ENCODE data around the gene STK11. TPM values are rescaled to one million over a fixed set of nuclear protein-coding genes. Genes with fewer than 3 reads are reported as not detected.

Gene STK11
- total RNA-seq, 1 donor from 2014 or later, result 61.6 TPM

GRCh38 chr19:1275260-1275975, 69.8 kb downstream of the STK11 start, which contains the start of gene FAM174C:
TSS of gene FAM174C (plus strand) at chr19:1275530. CDS start at chr19:1275550, 20 bp downstream.
- peaks cover 60% of the 10 kb centered on the region for H3K79me2 ChIP-seq (ENCODE audit: insufficient read depth, low read length)
- DNase-seq (ENCODE audit: low read depth) (peak; percentile 92), FAIRE-seq (no peak)
- no peaks in the 10 kb centered on the region for H3K9me3 ChIP-seq (ENCODE audit: insufficient read depth, low read depth, low read length)
- H3K4me1 Mint-ChIP-seq (ENCODE audit: low read depth, unreplicated experiment), result peaks cover 24% of the 10 kb centered on the region
- H3K27me3 ChIP-seq (ENCODE audit: insufficient read depth, low read length), result no peaks in the 10 kb centered on the region
- H3K36me3 Mint-ChIP-seq (ENCODE audit: low read depth, unreplicated experiment), result peaks cover 17% of the 10 kb centered on the region
- peak within 1 kb of the TSS; percentile 78 for H3K4me3 Mint-ChIP-seq (ENCODE audit: unreplicated experiment)
- peak within 1 kb of the TSS; percentile 87 for H3K9ac ChIP-seq (ENCODE audit: low read length)
- no peaks in the 10 kb centered on the region for H3K9me3 Mint-ChIP-seq (ENCODE audit: unreplicated experiment)
- H3K4me2 ChIP-seq (ENCODE audit: low read length), result peak within 1 kb of the TSS; percentile 96
- H3K36me3 ChIP-seq (ENCODE audit: insufficient read depth, low read length), result peaks cover 26% of the 10 kb centered on the region
- peak within 1 kb of the TSS; percentile 61 for H3K4me3 ChIP-seq (ENCODE audit: insufficient read depth, low read depth, low read length)
- TF ChIP-seq EZH2 (IDR thresholded peaks at IDR 0.05; ENCODE audit: insufficient read depth, low read length), result no peak
- no peak for TF ChIP-seq CTCF (IDR thresholded peaks at IDR 0.05; ENCODE audit: insufficient read depth, low read depth, low read length)
- H4K20me1 ChIP-seq (ENCODE audit: insufficient read depth, low read length), result peaks cover 60% of the 10 kb centered on the region
- no peaks in the 10 kb centered on the region for H3K27me3 Mint-ChIP-seq (ENCODE audit: low read depth, unreplicated experiment)
- peaks cover 49% of the 10 kb centered on the region for H3K4me1 ChIP-seq (ENCODE audit: insufficient read depth, low read length)
- H2AFZ ChIP-seq (ENCODE audit: low read depth, low read length), result peak within 1 kb of the TSS; percentile 79
- H3K27ac Mint-ChIP-seq (ENCODE audit: unreplicated experiment), result peak within 1 kb of the TSS; percentile 53
- peak within 1 kb of the TSS; percentile 92 for H3K27ac ChIP-seq (ENCODE audit: low read depth, low read length)

GRCh38 chr19:1275976-1276627, 70.5 kb downstream of the STK11 start:
- peak overlapping the region; percentile 61 for H3K4me3 ChIP-seq (ENCODE audit: insufficient read depth, low read depth, low read length)
- no peaks in the 10 kb centered on the region for H3K9me3 ChIP-seq (ENCODE audit: insufficient read depth, low read depth, low read length)
- Mint-ChIP-seq H3K27me3 (ENCODE audit: low read depth, unreplicated experiment) (no peaks in the 10 kb centered on the region), H3K4me1 (ENCODE audit: low read depth, unreplicated experiment) (peaks cover 19% of the 10 kb centered on the region), H3K36me3 (ENCODE audit: low read depth, unreplicated experiment) (peaks cover 17% of the 10 kb centered on the region), H3K27ac (ENCODE audit: unreplicated experiment) (no peak overlapping the region), H3K4me3 (ENCODE audit: unreplicated experiment) (peak overlapping the region; percentile 78), H3K9me3 (ENCODE audit: unreplicated experiment) (no peaks in the 10 kb centered on the region)
- H3K79me2 ChIP-seq (ENCODE audit: insufficient read depth, low read length), result peaks cover 53% of the 10 kb centered on the region
- peak overlapping the region; percentile 96 for H3K4me2 ChIP-seq (ENCODE audit: low read length)
- FAIRE-seq (no peak), DNase-seq (ENCODE audit: low read depth) (no peak)
- peak overlapping the region; percentile 37 for H2AFZ ChIP-seq (ENCODE audit: low read depth, low read length)
- H3K27ac ChIP-seq (ENCODE audit: low read depth, low read length), result peak overlapping the region; percentile 92
- H3K27me3 ChIP-seq (ENCODE audit: insufficient read depth, low read length), result no peaks in the 10 kb centered on the region
- no peak for TF ChIP-seq EZH2 (IDR thresholded peaks at IDR 0.05; ENCODE audit: insufficient read depth, low read length)
- TF ChIP-seq CTCF (IDR thresholded peaks at IDR 0.05; ENCODE audit: insufficient read depth, low read depth, low read length), result no peak
- H3K4me1 ChIP-seq (ENCODE audit: insufficient read depth, low read length), result peaks cover 42% of the 10 kb centered on the region
- peaks cover 23% of the 10 kb centered on the region for H3K36me3 ChIP-seq (ENCODE audit: insufficient read depth, low read length)
- H3K9ac ChIP-seq (ENCODE audit: low read length), result peak overlapping the region; percentile 87
- H4K20me1 ChIP-seq (ENCODE audit: insufficient read depth, low read length), result peaks cover 54% of the 10 kb centered on the region
